CD14-positive monocyte (primary cell): ENCODE results near the gene GABRR2. TPM values are rescaled to one million over a fixed set of nuclear protein-coding genes. Genes with fewer than 3 reads are reported as not detected.

ENCODE experiments used
- DNase-seq, 3 donors: peaks; one replicate each; pipeline ENCODE4 v3.0.0-alpha.2; 2011 to 2022
- H2AFZ ChIP-seq: 2 replicates; pipeline ENCODE4 v1.6.0; 2012; ENCODE audit warnings: mild to moderate bottlenecking, low read depth, low read length, inconsistent platforms; ENCODE audit not compliant: insufficient read depth, poor library complexity, severe bottlenecking
- H3K27ac ChIP-seq, 2 donors: 1 replicate in 1 of 2; 2 replicates in 1 of 2; pipeline ENCODE4 v1.5.1; 2012 to 2013; ENCODE audit warnings: low read length in 2 of 2, control low read depth in 1 of 2, inconsistent platforms in 1 of 2, low read depth in 1 of 2, mild to moderate bottlenecking in 1 of 2
- H3K27me3 ChIP-seq, 2 donors: one replicate each; pipeline versions ENCODE4 v1.6.0 to v1.6.1; 2011 to 2013; ENCODE audit warnings: low read length in 2 of 2; ENCODE audit not compliant: control insufficient read depth in 2 of 2, insufficient read depth in 2 of 2
- H3K36me3 ChIP-seq, 2 donors: replicated peaks in 1 of 2; 1 replicate in 1 of 2; 2 replicates in 1 of 2; pipeline versions ENCODE4 v1.5.1 to v1.6.1; 2012 to 2013; ENCODE audit warnings: low read length in 2 of 2, control low read depth in 1 of 2, inconsistent platforms in 1 of 2, mild to moderate bottlenecking in 1 of 2; ENCODE audit not compliant: insufficient read depth in 2 of 2, control insufficient read depth in 1 of 2
- H3K4me1 ChIP-seq, 2 donors: 1 replicate in 1 of 2; 2 replicates in 1 of 2; pipeline versions ENCODE4 v1.5.1 to v1.6.1; 2012 to 2013; ENCODE audit warnings: low read length in 2 of 2, control low read depth in 1 of 2, inconsistent platforms in 1 of 2, mild to moderate bottlenecking in 1 of 2, moderate library complexity in 1 of 2; ENCODE audit not compliant: insufficient read depth in 2 of 2, control insufficient read depth in 1 of 2
- H3K4me2 ChIP-seq: replicated peaks from 2 replicates; pipeline ENCODE3; 2012; ENCODE audit warnings: low read length, moderate library complexity, mild to moderate bottlenecking; ENCODE audit not compliant: poor library complexity, severe bottlenecking; ENCODE audit errors: extremely low read depth
- H3K4me3 ChIP-seq, 3 experiments: fragments of 200-600 bp in 1 of 3; sonication (generic) in 1 of 3; replicated peaks in 1 of 3; 1 replicate in 2 of 3; 2 replicates in 1 of 3; pipeline ENCODE4 v1.5.1; 2011 to 2013; ENCODE audit warnings: low read length in 3 of 3, mild to moderate bottlenecking in 3 of 3, control low read depth in 2 of 3, low read depth in 2 of 3, inconsistent platforms in 1 of 3, moderate library complexity in 1 of 3
- H3K79me2 ChIP-seq: 2 replicates; pipeline ENCODE4 v1.6.0; 2012; ENCODE audit warnings: mild to moderate bottlenecking, control low read depth, inconsistent platforms, low read length, moderate library complexity; ENCODE audit not compliant: insufficient read depth
- H3K9ac ChIP-seq: 2 replicates; pipeline ENCODE4 v1.6.0; 2017; ENCODE audit warnings: low read length, mild to moderate bottlenecking; ENCODE audit not compliant: insufficient read depth, poor library complexity, severe bottlenecking
- H3K9me3 ChIP-seq, 2 donors: replicated peaks in 1 of 2; 1 replicate in 1 of 2; 2 replicates in 1 of 2; pipeline versions ENCODE4 v1.5.1 to v1.6.1; 2012 to 2013; ENCODE audit warnings: low read length in 2 of 2, control low read depth in 1 of 2; ENCODE audit not compliant: control insufficient read depth in 1 of 2, insufficient read depth in 1 of 2
- H4K20me1 ChIP-seq: 2 replicates; pipeline ENCODE4 v1.6.0; 2012; ENCODE audit warnings: mild to moderate bottlenecking, low read length, control low read depth, moderate library complexity; ENCODE audit not compliant: insufficient read depth
- H3K27ac Mint-ChIP-seq, 7 donors: one replicate each; pipeline ENCODE4 v1.8.0; 2020; ENCODE audit warnings: mild to moderate bottlenecking in 7 of 7, mixed read lengths in 7 of 7, moderate library complexity in 6 of 7, inconsistent platforms in 2 of 7
- H3K27me3 Mint-ChIP-seq, 3 donors: one replicate each; pipeline ENCODE4 v1.8.0; 2021 to 2022; ENCODE audit warnings: low read depth in 3 of 3, mild to moderate bottlenecking in 3 of 3, mixed read lengths in 3 of 3, moderate library complexity in 3 of 3, inconsistent platforms in 1 of 3
- H3K36me3 Mint-ChIP-seq, 2 donors: one replicate each; pipeline ENCODE4 v1.8.0; 2020; ENCODE audit warnings: mixed read lengths in 2 of 2, inconsistent platforms in 1 of 2, mild to moderate bottlenecking in 1 of 2
- H3K4me1 Mint-ChIP-seq: one replicate; pipeline ENCODE4 v1.8.0; 2020; ENCODE audit warnings: mild to moderate bottlenecking, mixed read lengths
- H3K4me3 Mint-ChIP-seq, 2 donors: one replicate each; pipeline ENCODE4 v1.8.0; 2020; ENCODE audit warnings: mild to moderate bottlenecking in 2 of 2, mixed read lengths in 2 of 2, moderate library complexity in 1 of 2
- H3K9me3 Mint-ChIP-seq, 7 donors: one replicate each; pipeline ENCODE4 v1.8.0; 2020 to 2022; ENCODE audit warnings: mixed read lengths in 7 of 7, mild to moderate bottlenecking in 6 of 7, moderate library complexity in 6 of 7, inconsistent platforms in 2 of 7
- WGBS: methylation state at CpG from one replicate; pipeline ENCODE4 v1.1.5; 2013; ENCODE audit warnings: missing lambda C conversion rate; ENCODE audit not compliant: insufficient coverage; 5-methylcytosine and 5-hydroxymethylcytosine counted together
- intact Hi-C, 2 donors: fragments of 100-400 bp; cut with micrococcal nuclease; formaldehyde crosslinking; loops; one replicate each; pipeline versions ENCODE4 v1.15.0 to v1.15.1; 2023
- polyA plus RNA-seq, 3 donors: library from polyadenylated mRNA; depleted of rRNA in 1 of 3; unstranded in 2 of 3; stranded (reverse) in 1 of 3; fragments of 300-500 nt in 2 of 3; fragments of >200 nt in 1 of 3; fragmentation: Illumina TruSeq in 2 of 3; gene quantifications; 1 replicate in 2 of 3; 2 replicates in 1 of 3; pipeline ENCODE4 v1.2.3, GENCODE V29; 2012 to 2021
- TF ChIP-seq, protein P1 (sequence below): fragments of 200-600 bp; IDR thresholded peaks from one replicate; pipeline ENCODE4 v1.8.0; 2022; ENCODE audit warnings: antibody characterized with exemption, mild to moderate bottlenecking

The GABRR2 gene
- polyA plus RNA-seq, 3 donors, result 3.7 TPM; not detected in 2

- H4K20me1 ChIP-seq, result peaks cover 47% of the 10 kb centered on the region
- H3K4me1 Mint-ChIP-seq, result peaks cover 44% of the 10 kb centered on the region
- intact Hi-C loops, result no loop called here
- H3K27me3 Mint-ChIP-seq, result no peaks in the 10 kb centered on the region
- TF ChIP-seq, protein P1, sequence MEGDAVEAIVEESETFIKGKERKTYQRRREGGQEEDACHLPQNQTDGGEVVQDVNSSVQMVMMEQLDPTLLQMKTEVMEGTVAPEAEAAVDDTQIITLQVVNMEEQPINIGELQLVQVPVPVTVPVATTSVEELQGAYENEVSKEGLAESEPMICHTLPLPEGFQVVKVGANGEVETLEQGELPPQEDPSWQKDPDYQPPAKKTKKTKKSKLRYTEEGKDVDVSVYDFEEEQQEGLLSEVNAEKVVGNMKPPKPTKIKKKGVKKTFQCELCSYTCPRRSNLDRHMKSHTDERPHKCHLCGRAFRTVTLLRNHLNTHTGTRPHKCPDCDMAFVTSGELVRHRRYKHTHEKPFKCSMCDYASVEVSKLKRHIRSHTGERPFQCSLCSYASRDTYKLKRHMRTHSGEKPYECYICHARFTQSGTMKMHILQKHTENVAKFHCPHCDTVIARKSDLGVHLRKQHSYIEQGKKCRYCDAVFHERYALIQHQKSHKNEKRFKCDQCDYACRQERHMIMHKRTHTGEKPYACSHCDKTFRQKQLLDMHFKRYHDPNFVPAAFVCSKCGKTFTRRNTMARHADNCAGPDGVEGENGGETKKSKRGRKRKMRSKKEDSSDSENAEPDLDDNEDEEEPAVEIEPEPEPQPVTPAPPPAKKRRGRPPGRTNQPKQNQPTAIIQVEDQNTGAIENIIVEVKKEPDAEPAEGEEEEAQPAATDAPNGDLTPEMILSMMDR, result no peak
- no peaks in the 10 kb centered on the region for H3K27me3 ChIP-seq
- peak overlapping the region in 4 of 7 donors; percentile 19 to 86 (median 48) for H3K27ac Mint-ChIP-seq
- peak overlapping the region in 1 of 2 donors; percentile 48 for H3K27ac ChIP-seq
- H3K36me3 ChIP-seq, result peaks cover 33 to 37% of the 10 kb centered on the region in 2 donors
- peaks cover 38 to 42% of the 10 kb centered on the region in 2 donors for H3K4me1 ChIP-seq
- H2AFZ ChIP-seq, result no peak overlapping the region
- peak overlapping the region in 1 of 3 experiments; percentile 29 for H3K4me3 ChIP-seq
- DNase-seq, result no peak
- WGBS, result no CpG with 5 or more reads among the region's 3 CpGs
- H3K9ac ChIP-seq, result no peak overlapping the region
- H3K36me3 Mint-ChIP-seq, result peaks cover 39 to 40% of the 10 kb centered on the region in 2 donors
- peaks cover 0 to 1% (median 0%) of the 10 kb centered on the region in 7 donors for H3K9me3 Mint-ChIP-seq
- H3K4me2 ChIP-seq, result peak overlapping the region; percentile 31
- H3K79me2 ChIP-seq, result peaks cover 3% of the 10 kb centered on the region
- no peak overlapping the region for H3K4me3 Mint-ChIP-seq
- H3K9me3 ChIP-seq, result no peaks in the 10 kb centered on the region
Measured at GRCh38 chr6:89324304-89324703, 9.2 kb upstream of the GABRR2 start.

DNA sequence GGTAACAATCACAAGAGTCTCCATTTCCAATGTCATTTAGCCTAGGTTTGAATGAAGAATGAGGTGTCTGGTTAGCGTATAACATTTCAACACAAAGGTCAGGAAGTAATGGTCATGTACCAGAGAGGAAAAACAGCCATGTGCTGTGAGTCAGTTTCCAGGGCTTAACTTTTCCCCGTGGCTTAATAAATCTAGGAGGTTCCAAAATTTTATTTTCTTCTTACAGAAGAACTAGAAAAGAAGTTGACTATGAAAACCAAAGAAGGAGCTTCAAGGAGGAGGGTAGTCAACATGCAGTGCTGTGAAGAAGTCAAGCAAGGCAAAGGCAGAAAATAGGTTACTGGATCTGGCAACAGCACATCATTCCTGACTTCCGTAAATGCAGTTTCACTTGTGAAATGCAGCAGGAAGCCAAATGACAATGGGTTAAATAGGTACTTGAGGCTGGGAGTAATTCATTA lies 8.4 kb upstream of the GABRR2 start:
- H4K20me1 ChIP-seq, result peaks cover 41% of the 10 kb centered on the region
- peaks cover 38 to 42% of the 10 kb centered on the region in 2 donors for H3K4me1 ChIP-seq
- H3K36me3 ChIP-seq, result peaks cover 26 to 29% of the 10 kb centered on the region in 2 donors
- no peaks in the 10 kb centered on the region for H3K9me3 ChIP-seq
- H3K4me2 ChIP-seq, result peak overlapping the region; percentile 31
- Mint-ChIP-seq H3K4me1 (peaks cover 45% of the 10 kb centered on the region), H3K27ac (peak overlapping the region; percentile 9 to 88 (median 71)), H3K27me3 (no peaks in the 10 kb centered on the region), H3K9me3 (peaks cover 0 to 1% (median 0%) of the 10 kb centered on the region in 7 donors), H3K36me3 (peaks cover 32 to 34% of the 10 kb centered on the region in 2 donors), H3K4me3 (no peak overlapping the region)
- H2AFZ ChIP-seq, result no peak overlapping the region
- TF ChIP-seq, protein P1, result no peak
- peaks cover 7% of the 10 kb centered on the region for H3K79me2 ChIP-seq
- H3K27me3 ChIP-seq, result no peaks in the 10 kb centered on the region
- peak; percentile 46 to 82 (median 63) for DNase-seq
- intact Hi-C loops, result no loop called here
- WGBS, result 20% methylated on average over 1 of the region's 3 CpGs
- peak overlapping the region in 1 of 3 experiments; percentile 29 for H3K4me3 ChIP-seq
- peak overlapping the region in 1 of 2 donors; percentile 48 for H3K27ac ChIP-seq
- no peak overlapping the region for H3K9ac ChIP-seq
